Muscle of arm (tissue), 12 donors: ENCODE results near the gene FECH. TPM values are rescaled to one million over a fixed set of nuclear protein-coding genes. Genes with fewer than 3 reads are reported as not detected.
"Not testable (repeated sequence)": the region's sequence is repeated elsewhere in the genome, so short reads cannot be mapped to it uniquely, and the experiment has no call there.

Experiments
- DNase-seq: peaks from one replicate; pipeline ENCODE4 v3.0.0-alpha.2; 2013
- polyA plus RNA-seq, 12 donors: library from polyadenylated mRNA; unstranded; fragments of 120-200 nt; gene quantifications; one replicate each; pipeline ENCODE4 v1.2.1, GENCODE V29; 2013; ENCODE audit not compliant: insufficient read length in 12 of 12

The FECH gene
- polyA plus RNA-seq, 12 donors: 15.7 to 37.5 (median 20.3) TPM; not detected in 1

GRCh38 chr18:57533868-57534510 lies 52.5 kb downstream of the FECH start:
- DNase-seq: no peak

DNA sequence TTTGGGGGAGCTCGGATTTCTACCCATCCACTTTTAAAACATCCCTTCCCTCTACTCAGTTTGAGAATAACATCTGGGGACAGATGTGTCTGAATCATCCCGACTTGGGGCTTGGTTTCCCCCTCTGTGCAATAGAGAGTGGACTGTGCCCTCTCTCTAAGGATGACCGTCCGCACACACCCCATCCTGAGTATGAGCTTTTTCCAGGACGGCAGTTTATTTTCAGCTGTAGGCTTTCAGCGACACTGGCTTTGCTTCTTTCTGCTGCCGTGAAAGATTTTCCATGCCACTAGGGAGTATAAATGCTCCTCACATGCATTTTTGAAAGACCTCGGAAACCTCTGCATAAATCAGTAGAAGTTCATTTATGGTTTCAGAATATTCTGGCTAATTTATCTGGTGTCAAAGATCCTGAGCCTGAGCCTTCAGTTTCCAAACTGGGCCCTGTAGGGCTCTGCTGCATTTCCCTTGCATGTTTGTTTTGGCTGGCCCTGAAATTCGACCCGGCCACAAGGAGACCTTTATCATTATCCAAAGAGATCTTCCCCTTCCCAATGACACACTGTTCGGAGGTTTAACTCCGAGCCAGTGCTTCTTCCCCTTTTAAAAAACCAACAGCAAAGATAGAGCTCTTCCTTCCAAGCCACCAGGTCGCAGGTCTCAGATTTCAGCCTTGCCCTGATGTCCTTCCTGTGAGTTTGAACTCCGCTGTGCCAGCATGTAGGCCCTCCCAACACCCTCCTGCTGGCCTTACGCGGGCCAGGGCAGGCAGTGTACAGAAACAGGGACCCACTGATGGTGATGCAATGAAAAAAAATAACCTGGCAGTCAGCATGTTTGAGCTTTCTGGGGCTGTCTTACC lies 53.3 kb downstream of the FECH start:
- no peak for DNase-seq

DNA sequence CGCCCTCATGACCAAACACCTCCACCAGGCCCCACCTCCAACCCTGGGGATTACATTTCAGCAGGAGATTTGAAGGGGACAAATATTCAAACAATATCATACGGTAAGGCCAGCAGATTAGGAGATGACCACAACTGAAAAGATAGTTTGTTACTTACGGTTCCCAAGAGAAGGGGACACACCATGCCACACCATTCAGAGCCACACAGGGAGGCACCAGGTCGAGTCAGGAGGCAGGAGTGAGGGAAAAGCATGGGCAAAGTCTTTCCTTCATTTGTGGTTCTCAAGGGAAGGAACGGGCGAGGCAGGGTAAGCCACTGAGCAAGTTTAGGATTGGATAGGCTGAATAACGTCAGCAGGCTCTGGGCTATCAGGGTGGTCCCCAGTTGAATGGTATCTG lies 57.4 kb downstream of the FECH start:
- DNase-seq: no peak

DNA sequence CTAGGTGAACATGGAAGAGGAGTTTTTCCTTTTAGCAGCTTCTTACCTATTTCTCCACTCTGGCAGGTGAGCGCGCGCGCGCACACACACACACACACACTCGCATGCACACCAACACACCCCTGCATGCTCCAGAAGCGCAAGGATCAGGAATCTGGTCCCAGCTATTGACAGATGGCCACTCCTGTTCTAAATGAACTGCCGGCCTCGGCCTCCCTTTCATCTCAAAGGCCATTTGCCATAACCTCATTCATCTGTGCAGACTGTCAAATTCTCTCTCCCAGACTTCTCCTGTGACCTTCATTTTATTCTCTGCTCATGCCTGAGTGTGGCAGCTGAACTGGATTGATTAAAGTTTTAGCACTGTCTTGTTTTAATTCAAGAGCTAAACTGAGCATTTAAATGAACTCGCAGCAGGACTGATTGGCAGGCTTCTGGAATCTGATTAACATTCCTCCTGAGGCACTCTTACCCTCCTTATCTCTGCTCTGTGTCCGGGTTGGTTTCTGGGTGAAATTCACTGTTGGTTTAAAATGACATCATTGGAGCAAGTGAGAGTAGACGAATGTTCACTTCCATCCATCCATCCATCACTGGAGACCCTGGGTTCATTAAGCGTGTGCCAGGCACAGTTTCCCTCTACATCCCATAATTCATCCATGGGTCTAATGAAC lies 58.8 kb downstream of the FECH start:
- no peak for DNase-seq

GRCh38 chr18:57523171-57523956 lies 63.1 kb downstream of the FECH start:
- no peak for DNase-seq

- DNase-seq: not testable (repeated sequence)
These were observed 64.2 kb downstream of the FECH start for GRCh38 chr18:57522348-57522747.

- DNase-seq: no peak
These were observed 66.7 kb downstream of the FECH start for GRCh38 chr18:57519668-57520424.

GRCh38 chr18:57518533-57518932 lies 68.0 kb downstream of the FECH start:
- DNase-seq: no peak

GRCh38 chr18:57516056-57516455 lies 70.4 kb downstream of the FECH start:
- no peak for DNase-seq

GRCh38 chr18:57505231-57505630 lies 81.3 kb downstream of the FECH start:
- no peak for DNase-seq

DNA sequence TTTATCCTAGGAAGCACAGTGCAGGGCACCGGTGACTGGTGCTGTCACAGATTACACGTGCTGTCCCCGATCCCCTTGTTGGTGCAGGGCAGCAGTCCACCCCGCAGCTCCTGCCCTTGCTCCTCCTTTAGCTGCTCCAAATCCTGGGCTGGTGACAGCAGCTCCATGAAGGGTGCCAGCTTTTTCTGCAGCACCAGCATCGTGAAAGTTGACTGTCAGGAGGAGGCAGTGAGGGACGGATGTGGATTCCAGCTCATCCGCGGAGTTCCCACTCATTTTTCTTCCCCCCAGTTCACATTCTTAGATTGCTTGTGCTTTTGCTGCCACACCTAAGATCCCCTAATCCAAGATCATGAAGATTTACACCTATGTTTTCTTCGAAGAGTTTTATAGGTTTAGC lies 83.9 kb downstream of the FECH start:
- no peak for DNase-seq

DNA sequence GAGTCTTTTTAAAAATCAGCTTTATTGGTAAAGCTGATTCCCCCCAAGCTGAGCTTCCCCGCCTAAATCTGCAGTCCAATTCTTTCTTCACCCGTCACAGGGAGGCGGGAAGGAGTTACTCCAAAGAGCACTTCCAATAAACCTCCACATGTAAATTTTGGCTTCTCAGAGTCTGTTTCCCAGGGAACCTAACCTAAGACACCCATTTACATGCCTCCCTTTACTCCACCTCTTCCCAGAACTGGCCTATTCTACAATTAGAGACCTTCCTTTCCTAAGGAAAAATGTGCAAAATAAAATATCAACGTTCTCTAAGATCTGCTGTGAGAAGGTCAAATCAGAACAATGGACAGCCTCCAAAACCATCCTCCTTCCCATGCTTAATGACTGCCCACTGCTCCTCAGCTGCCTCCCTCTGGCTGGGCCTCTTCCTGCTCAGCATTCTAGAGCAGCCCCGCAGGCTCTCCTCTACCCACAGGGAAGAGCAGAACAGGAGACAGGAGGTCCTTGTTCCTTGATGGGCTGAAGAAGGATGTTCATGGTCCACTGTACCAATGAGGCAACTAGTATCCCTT lies 87.7 kb downstream of the FECH start:
- DNase-seq: no peak

Other genes starting within 250 kb of the FECH start
- 1 to 10 TPM in 1 of 12 donors, under 1 TPM in 8, not detected in 3; 0.03 to 1.1 (median 0.21) TPM for gene ST8SIA3, start 234.1 kb downstream of the FECH start, polyA plus RNA-seq
- 1 to 10 TPM in 1 of 12 donors, under 1 TPM in 9, not detected in 2; 0.03 to 1.2 (median 0.13) TPM for gene ONECUT2, start 151.3 kb downstream of the FECH start, polyA plus RNA-seq
- gene NARS1, start 35.1 kb upstream of the FECH start, polyA plus RNA-seq: 100 to 1,000 TPM in 1 of 12 donors, 10 to 100 TPM in 10, not detected in 1; 76.5 to 126 (median 88.9) TPM
- 10 to 100 TPM in 2 of 12 donors, 1 to 10 TPM in 9, not detected in 1; 3.3 to 16.5 (median 4.9) TPM for gene ATP8B1, start 216.6 kb upstream of the FECH start, polyA plus RNA-seq